ENCODE data around the gene XPNPEP2. TPM values are rescaled to one million over a fixed set of nuclear protein-coding genes. Genes with fewer than 3 reads are reported as not detected.

Gene XPNPEP2
- polyA plus RNA-seq, 1 of the 3 experiments (the other 2 are of a cell fraction) = 0.21 TPM

GRCh38 chrX:129732857-129733256 lies 5.9 kb upstream of the XPNPEP2 start:
- POLR2A ChIA-PET = no interaction called here
- TF ChIP-seq USF2 (IDR thresholded peaks at IDR 0.05; ENCODE audit: borderline replicate concordance, low read depth, low read length) (no peak), FOXJ3 (CRISPR knock-in tag; IDR thresholded peaks at IDR 0.05) (no peak), MEF2A (IDR thresholded peaks at IDR 0.05; ENCODE audit: borderline replicate concordance, low read depth) (no peak), MAX (IDR thresholded peaks at IDR 0.05; ENCODE audit: low read depth) (no peak), EZH2phosphoT487 (IDR thresholded peaks at IDR 0.05; ENCODE audit: borderline replicate concordance, low read depth) (no peak), FOSL2 (IDR thresholded peaks at IDR 0.05; ENCODE audit: borderline replicate concordance, low read depth) (no peak), EP300 (IDR thresholded peaks at IDR 0.05; ENCODE audit: borderline replicate concordance in 1 of 2, low read depth in 1 of 2, low read length in 1 of 2) (no peak), NRF1 (IDR thresholded peaks at IDR 0.05; ENCODE audit: low read depth, low read length) (no peak), FOXM1 (IDR thresholded peaks at IDR 0.05; ENCODE audit: low read depth) (no peak)
- Histone ChIP-seq H3K4me3 (ENCODE audit: low read depth in 2 of 2, low read length in 1 of 2) (no peak overlapping the region), H3K9ac (no peak overlapping the region), H3K4me1 (ENCODE audit: control insufficient read depth in 1 of 2, insufficient read depth in 2 of 2, low read depth in 1 of 2, low read length in 1 of 2) (peaks cover 0 to 10% of the 10 kb centered on the region in 2 experiments; a peak in 1 of 4 replicates), H3K36me3 (replicated peaks in 1 of 2; ENCODE audit: control insufficient read depth in 1 of 2, insufficient read depth in 2 of 2, low read length in 1 of 2) (no peaks in the 10 kb centered on the region), H3K9me3 (no peaks in the 10 kb centered on the region), H3K9me2 (no peaks in the 10 kb centered on the region), H3K27ac (ENCODE audit: low read depth in 2 of 2, low read length in 1 of 2) (no peak overlapping the region), H3K27me3 (ENCODE audit: insufficient read depth) (peaks cover 15% of the 10 kb centered on the region), H3K79me2 (ENCODE audit: insufficient read depth) (no peaks in the 10 kb centered on the region), H3F3A (replicated peaks; ENCODE audit: insufficient read depth) (no peaks in the 10 kb centered on the region), H4K20me1 (ENCODE audit: insufficient read depth) (no peaks in the 10 kb centered on the region), H3K4me2 (no peak overlapping the region), H2AFZ (ENCODE audit: low read depth) (no peak overlapping the region)
- CTCF ChIA-PET = no interaction called here
- 8% methylated on average over 2 of the region's 2 CpGs for WGBS (ENCODE audit: low lambda C conversion rate)
- DNase-seq = no peak

GRCh38 chrX:129733335-129733734 lies 5.4 kb upstream of the XPNPEP2 start:
- CTCF ChIA-PET = no interaction called here

More at GRCh38 chrX:129733335-129733734, 5.4 kb upstream of the XPNPEP2 start:
- Histone ChIP-seq H2AFZ (ENCODE audit: low read depth) (no peak overlapping the region), H3K9me2 (no peaks in the 10 kb centered on the region), H3K27me3 (ENCODE audit: insufficient read depth) (peaks cover 15% of the 10 kb centered on the region), H3K4me2 (no peak overlapping the region), H3K9ac (no peak overlapping the region), H4K20me1 (ENCODE audit: insufficient read depth) (no peaks in the 10 kb centered on the region), H3K4me1 (ENCODE audit: control insufficient read depth in 1 of 2, insufficient read depth in 2 of 2, low read depth in 1 of 2, low read length in 1 of 2) (peaks cover 0 to 15% of the 10 kb centered on the region in 2 experiments; a peak in 1 of 4 replicates), H3F3A (replicated peaks; ENCODE audit: insufficient read depth) (no peaks in the 10 kb centered on the region), H3K9me3 (no peaks in the 10 kb centered on the region), H3K79me2 (ENCODE audit: insufficient read depth) (no peaks in the 10 kb centered on the region), H3K36me3 (replicated peaks in 1 of 2; ENCODE audit: control insufficient read depth in 1 of 2, insufficient read depth in 2 of 2, low read length in 1 of 2) (no peaks in the 10 kb centered on the region), H3K27ac (ENCODE audit: low read depth in 2 of 2, low read length in 1 of 2) (no peak overlapping the region), H3K4me3 (ENCODE audit: low read depth in 2 of 2, low read length in 1 of 2) (no peak overlapping the region)
- POLR2A ChIA-PET = no interaction called here
- WGBS (ENCODE audit: low lambda C conversion rate) = 33% methylated on average over 2 of the region's 4 CpGs
- TF ChIP-seq MEF2A (IDR thresholded peaks at IDR 0.05; ENCODE audit: borderline replicate concordance, low read depth) (no peak), USF1 (IDR thresholded peaks at IDR 0.05; ENCODE audit: borderline replicate concordance, low read depth) (no peak), NRF1 (IDR thresholded peaks at IDR 0.05; ENCODE audit: low read depth, low read length) (no peak), GABPA (IDR thresholded peaks at IDR 0.05; ENCODE audit: low read depth) (no peak), SMC3 (IDR thresholded peaks at IDR 0.05; ENCODE audit: low read depth, low read length) (no peak)
- no peak for DNase-seq

Measured in SK-N-SH (cell line).